RWPE1 (cell line): ENCODE results near the gene SH2D3A.
"Not testable (repeated sequence)": the region's sequence is repeated elsewhere in the genome, so short reads cannot be mapped to it uniquely, and the experiment has no call there.

Source experiments
- CTCF ChIA-PET: fragments of 350-600 bp; sonication (Branson Sonifier 250); formaldehyde crosslinking; extraction: SDS; loops from one replicate; lab custom pipeline; 2021; lab: Yijun Ruan, JAX
- POLR2A ChIA-PET: fragments of 400-600 bp; formaldehyde crosslinking; extraction: SDS; loops from one replicate; lab custom pipeline; 2020; ENCODE audit warnings: antibody characterized with exemption; ENCODE audit not compliant: low non-redundant PET; lab: Yijun Ruan, JAX
- DNase-seq: peaks from one replicate; pipeline ENCODE4 v3.0.0; 2012; ENCODE audit warnings: low spot score
- H3K27ac ChIP-seq: fragments of 450-650 bp; 2 replicates; pipeline ENCODE4 v1.5.1; 2017
- TF ChIP-seq, protein P1 (sequence below): fragments of 450-650 bp; conservative IDR thresholded peaks from 2 replicates; pipeline ENCODE4 v1.5.1; 2017; ENCODE audit warnings: low read depth, mild to moderate bottlenecking

Gene SH2D3A

DNA sequence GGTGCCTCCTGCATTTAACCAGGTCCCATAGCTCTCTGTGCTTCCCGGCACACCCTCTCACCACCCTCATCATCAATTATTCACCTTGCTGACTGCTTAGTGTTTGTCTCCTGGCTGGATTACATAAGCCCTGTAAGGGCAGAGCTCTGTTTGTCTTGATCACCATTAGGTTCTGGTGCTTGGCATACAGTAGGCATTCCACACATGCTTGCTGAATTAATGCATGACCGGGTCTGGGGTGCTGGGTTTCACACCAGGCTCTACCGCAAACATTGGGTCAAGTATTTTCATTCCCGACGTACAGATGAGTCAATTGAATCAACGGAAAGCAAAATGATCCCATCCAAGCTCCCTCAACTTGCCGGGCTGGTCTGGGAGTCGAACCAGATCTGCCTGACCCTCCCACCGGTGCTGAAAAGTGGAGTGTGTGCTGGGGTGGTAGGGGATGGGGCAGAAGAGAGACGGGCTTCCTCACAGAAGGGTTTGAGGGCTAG lies 33.8 kb upstream of the SH2D3A start:
- TF ChIP-seq, protein P1, sequence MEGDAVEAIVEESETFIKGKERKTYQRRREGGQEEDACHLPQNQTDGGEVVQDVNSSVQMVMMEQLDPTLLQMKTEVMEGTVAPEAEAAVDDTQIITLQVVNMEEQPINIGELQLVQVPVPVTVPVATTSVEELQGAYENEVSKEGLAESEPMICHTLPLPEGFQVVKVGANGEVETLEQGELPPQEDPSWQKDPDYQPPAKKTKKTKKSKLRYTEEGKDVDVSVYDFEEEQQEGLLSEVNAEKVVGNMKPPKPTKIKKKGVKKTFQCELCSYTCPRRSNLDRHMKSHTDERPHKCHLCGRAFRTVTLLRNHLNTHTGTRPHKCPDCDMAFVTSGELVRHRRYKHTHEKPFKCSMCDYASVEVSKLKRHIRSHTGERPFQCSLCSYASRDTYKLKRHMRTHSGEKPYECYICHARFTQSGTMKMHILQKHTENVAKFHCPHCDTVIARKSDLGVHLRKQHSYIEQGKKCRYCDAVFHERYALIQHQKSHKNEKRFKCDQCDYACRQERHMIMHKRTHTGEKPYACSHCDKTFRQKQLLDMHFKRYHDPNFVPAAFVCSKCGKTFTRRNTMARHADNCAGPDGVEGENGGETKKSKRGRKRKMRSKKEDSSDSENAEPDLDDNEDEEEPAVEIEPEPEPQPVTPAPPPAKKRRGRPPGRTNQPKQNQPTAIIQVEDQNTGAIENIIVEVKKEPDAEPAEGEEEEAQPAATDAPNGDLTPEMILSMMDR, result no peak
- ChIA-PET CTCF (interaction anchor here (0.7 kb wide), 1 partner anchor 162 kb away, joined by 3 read pairs; no protein-coding TSS in a partner anchor), POLR2A (no interaction called here)
- no peak overlapping the region for H3K27ac ChIP-seq
- DNase-seq, result peak; percentile 77

DNA sequence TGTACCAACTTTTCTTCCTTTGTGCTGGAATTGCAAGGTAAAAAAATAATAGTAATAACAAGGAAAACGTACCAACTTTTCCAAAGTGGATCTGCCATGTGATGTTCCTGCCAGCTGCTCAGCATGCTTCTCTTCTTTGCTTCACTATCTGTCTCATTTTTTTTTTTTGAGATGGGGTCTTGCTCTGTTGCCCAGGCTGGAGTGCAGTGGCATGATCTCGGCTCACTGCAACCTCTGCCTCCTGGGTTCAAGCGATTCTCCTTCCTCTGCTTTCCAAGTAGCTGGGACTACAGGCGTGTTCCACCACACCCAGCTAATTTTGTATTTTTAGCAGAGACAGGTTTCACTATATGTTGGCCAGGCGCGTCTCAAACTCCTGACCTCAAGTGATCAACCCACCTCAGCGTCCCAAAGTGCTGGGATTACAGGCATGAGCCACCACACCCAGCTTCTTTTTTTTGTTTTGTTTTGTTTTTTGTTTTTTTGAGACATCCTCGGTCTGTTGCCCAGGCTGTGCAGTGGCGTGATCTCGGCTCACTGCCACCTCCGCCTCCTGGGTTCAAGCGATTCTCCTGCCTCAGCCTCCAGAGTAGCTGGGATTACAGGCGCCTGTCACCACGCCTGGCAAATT lies 33.0 kb upstream of the SH2D3A start:
- CTCF ChIA-PET, result interaction anchor here (0.6 kb wide), 1 partner anchor 50 kb away, joined by 5 read pairs; no protein-coding TSS in a partner anchor
- POLR2A ChIA-PET, DNase-seq, H3K27ac ChIP-seq: not testable (repeated sequence)

DNA sequence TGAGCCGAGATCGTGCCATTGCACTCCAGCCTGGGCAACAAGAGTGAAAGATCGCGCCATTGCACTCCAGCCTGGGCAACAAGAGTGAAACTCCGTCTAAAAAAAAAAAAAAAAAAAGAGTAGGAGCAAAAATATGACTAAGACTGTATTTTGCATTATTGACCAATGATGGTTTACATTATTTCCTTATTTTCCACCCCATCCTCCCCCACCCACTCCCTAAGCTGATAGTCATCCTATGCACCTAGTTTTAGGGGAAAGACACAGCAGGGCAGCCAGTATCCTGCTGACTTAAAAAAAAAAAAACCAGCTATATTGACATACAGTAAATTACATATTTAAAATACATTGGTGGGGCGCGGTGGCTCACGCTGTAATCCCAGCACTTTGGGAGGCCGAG lies 30.4 kb upstream of the SH2D3A start:
- POLR2A ChIA-PET, result no interaction called here
- DNase-seq, result no peak
- CTCF ChIA-PET, result interaction anchor here (0.8 kb wide), 1 partner anchor 12 kb away, joined by 3 read pairs; no protein-coding TSS in a partner anchor
- TF ChIP-seq, protein P1, result no peak
- H3K27ac ChIP-seq, result no peak overlapping the region

DNA sequence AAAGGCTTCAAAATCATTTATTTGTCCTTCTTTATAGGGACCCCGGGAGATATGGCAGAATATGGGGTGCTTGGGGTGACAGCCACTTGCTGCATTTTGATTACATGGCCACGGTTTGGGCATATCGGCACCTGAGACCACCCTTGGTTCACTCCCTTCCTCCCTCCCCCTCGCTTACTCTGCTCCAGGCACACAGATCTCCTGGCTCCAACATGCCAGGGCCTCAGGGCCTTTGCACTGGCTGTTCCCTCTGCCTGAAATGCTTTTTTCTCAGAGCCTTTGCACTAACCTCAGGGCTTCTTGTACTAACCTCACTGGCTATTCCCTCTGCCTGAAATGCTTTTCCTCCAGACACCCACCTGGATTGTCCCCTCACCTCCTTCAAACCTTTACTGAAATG lies 29.0 kb upstream of the SH2D3A start:
- no peak for DNase-seq
- ChIA-PET CTCF (no interaction called here), POLR2A (no interaction called here)
- TF ChIP-seq, protein P1, result no peak
- no peak overlapping the region for H3K27ac ChIP-seq

DNA sequence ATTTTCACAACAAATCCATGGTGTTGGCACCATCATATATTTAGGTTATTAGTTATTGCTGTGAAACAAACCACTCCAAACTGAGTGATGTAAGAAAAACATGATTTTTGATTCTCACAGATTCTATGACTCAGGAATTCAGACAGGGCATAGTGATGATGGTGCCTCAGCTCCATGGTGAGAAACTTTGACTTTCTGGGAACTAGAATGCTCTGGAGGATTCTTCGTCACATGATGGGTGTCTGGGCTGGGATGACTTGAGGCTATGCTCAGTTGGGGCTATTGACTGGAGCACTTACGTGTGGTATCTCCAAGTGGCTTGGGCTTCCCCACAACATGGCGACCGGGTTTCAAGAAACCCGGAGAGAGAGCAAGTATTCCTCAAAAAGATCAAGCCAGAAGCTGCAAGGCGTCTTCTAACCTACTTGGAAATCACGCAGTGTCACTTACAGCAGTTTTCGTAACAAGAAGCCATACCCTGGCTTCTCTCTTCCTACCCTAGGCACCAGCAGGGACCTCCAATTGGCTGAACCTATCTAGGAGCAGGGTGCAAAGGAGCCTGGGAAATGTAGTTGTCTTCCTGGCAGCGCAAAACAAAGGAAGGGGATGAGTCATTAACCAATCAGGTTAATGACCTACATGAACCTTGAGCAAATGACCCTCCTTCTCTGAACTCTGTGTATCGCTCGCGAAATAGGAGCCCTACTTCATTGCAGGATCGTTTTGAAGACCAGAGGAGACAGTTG lies 27.6 kb upstream of the SH2D3A start:
- ChIA-PET POLR2A (no interaction called here), CTCF (no interaction called here)
- no peak for DNase-seq
- H3K27ac ChIP-seq, result no peak overlapping the region
- TF ChIP-seq, protein P1, result no peak

DNA sequence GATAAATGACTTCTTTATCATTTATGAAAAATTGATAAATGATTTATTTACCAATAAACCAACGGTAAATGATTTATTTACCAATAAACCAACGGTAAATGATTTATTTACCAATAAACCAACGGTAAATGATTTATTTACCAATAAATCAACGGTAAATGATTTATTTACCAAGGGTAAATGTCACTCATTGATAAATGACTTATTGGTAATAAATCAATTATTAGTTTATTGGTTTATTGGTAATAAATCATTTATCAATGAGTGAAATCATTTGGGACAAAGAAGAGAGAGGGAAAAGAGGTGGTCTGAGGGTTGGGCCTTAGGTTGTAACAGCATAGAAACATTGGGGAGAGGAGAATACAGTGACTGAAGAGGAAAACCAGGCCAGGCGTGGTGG lies 26.7 kb upstream of the SH2D3A start:
- POLR2A ChIA-PET, result no interaction called here
- DNase-seq, result no peak
- TF ChIP-seq, protein P1, result no peak
- H3K27ac ChIP-seq, result no peak overlapping the region
- CTCF ChIA-PET, result no interaction called here

DNA sequence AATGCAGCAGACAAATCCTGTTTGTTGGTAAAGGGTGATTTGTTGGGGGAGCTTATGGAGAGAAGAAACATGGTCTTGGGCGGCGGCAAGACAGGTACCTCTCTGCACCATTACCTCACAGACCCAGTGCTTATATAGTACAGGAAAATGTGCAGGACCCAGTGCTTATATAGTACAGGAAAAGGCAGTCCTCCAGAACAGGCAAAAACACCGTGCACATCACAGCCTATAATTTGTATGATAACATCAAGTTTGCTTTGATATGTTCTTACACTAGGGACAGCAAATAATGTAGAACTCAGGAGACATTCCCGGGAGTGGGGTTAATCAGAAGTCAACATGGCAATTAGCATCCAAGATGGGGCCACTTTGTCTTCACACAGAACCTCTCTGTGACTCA lies 26.2 kb upstream of the SH2D3A start:
- ChIA-PET CTCF (no interaction called here), POLR2A (no interaction called here)
- TF ChIP-seq, protein P1, result no peak
- no peak overlapping the region for H3K27ac ChIP-seq
- DNase-seq, result no peak
